GM21619 (cell line): ENCODE data around the gene NHLH1.
"Not testable (repeated sequence)": the region's sequence is repeated elsewhere in the genome, so short reads cannot be mapped to it uniquely, and the experiment has no call there.

Source experiments
- ATAC-seq: cut with Tn5 transposase; IDR thresholded peaks from one replicate; pipeline ENCODE4 v1.9.1; 2021; ENCODE audit not compliant: unreplicated experiment

NHLH1 gene

DNA sequence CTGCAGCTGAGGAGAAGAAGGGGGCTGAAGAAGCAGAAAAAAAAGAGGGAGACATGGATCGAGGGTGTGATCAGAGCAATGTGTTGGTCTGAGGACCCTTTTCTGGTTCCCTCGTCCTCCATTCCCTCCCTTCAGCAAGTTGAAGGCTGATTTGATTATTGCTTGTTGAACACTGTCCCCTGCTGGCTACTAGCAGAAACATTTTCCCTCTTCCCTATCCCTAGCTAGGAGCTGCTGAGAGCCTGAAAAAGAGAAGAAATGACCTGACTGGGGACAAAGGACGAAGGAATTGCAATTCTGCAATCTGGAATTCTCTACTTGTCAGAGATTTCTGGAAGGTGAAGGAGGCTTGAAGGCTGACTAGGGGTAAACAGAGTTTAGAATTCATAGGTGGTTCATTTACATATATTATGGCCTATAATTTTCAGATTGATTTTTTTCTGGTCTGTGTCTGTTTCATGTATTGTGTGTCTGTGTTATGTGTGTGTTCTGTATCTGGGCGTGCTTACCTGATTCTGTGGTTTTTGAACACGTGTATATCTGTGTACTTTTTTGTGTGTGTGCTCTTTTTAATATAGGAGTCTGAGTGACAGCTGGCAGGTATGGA is 9.8 kb downstream of the NHLH1 start:
- ATAC-seq, result no peak

DNA sequence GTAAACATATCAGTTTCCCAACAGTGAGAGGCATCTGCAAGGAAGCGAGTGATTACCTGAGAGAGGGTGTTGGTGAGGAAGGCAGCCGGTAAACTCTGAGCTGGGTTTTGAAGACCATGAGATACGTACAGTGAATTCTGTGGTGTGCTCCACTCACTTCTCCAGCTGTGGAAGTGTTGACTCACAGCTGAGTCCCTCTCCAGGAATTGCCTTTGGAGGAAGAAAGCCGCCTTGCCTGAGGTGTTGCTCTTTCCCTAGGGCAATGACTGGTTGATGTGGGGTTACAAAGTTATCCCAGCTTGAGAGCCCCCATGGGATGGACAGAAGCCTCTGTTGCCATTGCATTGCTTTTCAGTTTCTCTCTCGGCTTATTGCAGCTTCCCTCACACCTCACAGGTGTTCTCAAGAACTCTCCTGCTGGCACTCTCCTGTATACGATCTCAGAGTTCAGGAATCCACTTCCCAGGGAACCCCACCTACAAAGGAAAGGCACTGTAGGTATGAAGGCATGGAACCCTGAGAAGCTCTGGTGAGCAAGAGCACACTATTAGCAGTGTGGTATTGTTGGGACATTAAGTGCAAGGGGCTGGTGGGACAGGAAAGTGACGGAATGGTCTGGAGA is 10.8 kb downstream of the NHLH1 start:
- no peak for ATAC-seq

DNA sequence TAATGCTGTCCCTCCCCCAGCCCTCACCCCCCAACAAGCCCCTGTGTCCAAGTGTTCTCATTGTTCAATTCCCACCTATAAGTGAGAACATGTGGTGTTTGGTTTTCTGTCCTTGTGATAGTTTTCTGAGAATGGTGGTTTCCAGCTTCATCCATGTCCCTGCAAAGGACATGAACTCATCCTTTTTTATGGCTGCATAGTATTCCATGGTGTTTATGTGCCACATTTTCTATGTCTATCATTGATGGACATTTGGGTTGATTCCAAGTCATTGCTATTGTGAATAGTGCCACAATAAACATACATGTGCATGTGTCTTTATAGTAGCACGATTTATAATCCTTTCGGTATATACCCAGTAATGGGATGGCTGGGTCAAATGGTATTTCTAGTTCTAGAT is 17.9 kb downstream of the NHLH1 start:
- not testable (repeated sequence) for ATAC-seq

GRCh38 chr1:160388406-160388805 is 21.5 kb downstream of the NHLH1 start:
- not testable (repeated sequence) for ATAC-seq

GRCh38 chr1:160394673-160395072 is 27.8 kb downstream of the NHLH1 start:
- ATAC-seq, result no peak

GRCh38 chr1:160397651-160398050 is 30.8 kb downstream of the NHLH1 start:
- ATAC-seq, result no peak

- no peak for ATAC-seq
Measured at GRCh38 chr1:160398823-160399222, 32.0 kb downstream of the NHLH1 start.

- ATAC-seq, result no peak
Measured at GRCh38 chr1:160399544-160400222, 32.8 kb downstream of the NHLH1 start.

GRCh38 chr1:160400223-160400645 is 33.4 kb downstream of the NHLH1 start, which contains the start of gene VANGL2:
TSS of gene VANGL2 (plus strand) at chr1:160400564. CDS start at chr1:160415838, 15,274 bp downstream.
- ATAC-seq, result no peak

DNA sequence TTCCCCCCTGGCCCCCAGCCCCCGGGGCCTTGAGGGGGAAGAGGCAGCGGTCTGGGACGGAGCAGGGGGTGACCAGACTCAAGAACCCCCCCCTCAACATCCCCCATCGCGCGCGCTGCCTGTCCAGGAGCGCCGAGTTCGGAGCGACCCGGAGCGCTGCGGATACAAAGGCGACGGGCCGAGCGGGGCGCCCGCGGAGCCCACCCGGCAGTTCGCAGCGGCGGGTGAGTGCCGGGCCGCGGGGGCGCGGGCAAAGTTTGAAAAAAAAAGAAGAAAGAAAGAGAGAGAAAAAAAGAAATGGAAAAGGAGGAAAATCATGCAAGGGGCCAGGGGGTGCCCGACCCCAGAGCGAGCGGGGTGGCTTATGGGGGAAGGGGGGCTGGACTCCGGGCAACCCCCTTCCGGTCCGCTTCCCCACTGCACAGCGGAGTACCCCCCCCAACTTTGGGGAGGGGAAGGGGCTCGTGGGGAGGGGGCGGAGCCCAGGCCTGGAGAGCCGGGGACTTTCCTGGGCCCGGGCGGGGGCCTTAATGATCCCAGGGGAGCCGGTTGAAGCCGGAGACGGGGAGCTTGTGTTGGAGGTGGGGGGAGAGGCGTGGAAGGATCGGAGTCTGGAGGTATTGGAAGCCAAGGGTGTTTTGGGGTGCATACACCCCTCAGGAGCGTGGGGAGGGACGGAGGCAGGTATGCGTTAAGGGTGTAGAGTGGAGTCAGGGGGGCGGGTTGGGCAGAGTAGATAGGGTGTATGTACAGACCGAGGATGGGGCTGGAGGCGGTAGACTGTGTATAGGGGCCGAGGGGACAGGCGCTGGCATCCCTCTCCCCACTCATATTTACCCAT is 34.0 kb downstream of the NHLH1 start:
- no peak for ATAC-seq

DNA sequence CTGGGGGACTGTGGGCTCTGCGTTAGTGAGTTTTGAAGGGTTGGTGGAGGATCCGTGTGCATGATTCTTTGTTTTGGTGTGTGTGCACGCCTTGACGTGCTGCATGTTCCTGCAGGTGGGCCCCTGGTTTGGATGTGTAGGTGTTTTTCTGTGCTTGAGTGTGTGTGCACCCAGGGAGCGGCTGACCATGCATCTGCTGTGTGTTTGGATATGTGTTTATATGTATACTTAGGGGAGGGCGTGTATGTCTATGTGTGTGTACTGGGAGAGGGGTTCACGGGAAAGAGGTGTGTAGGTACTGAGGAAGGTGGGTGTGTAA is 34.6 kb downstream of the NHLH1 start:
- ATAC-seq, result no peak

DNA sequence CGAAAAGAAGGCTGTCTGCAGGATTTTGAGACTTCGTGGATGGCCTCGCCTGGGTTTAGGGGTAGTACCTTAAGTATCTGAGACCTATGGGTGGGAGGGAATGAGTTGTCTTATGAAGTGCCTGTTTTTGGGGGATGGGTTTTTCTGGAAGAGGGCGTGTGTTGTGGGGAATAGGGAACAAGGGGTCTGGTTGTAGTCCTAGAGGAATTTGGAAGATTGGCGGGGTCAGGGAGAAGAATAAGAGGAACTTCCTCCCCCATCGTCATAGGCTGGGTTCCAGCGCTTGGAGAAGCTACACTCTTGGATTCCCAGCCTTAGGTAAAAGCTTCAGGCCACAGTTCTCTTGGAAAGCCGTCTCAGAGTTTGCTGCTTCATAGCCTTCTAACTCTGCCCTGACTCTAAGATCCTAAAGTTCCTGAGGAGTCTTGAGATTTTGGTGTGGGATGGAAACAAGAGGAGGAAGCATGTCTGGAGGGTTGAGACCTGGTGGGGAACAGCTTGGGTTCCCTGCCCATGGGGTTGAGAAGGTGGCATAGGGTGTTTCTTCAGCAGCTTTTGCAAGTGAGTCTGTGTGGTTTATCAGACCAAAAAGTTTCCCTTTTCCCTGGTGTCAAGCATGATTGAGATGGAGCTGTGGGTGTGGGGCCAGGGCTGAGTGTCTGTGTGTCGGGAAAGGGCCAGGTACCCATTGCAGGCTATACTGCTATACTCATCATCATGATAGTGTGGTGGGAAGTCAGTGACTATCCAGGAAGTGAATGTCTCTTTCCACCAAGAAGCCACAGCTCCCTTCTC is 35.3 kb downstream of the NHLH1 start:
- no peak for ATAC-seq

DNA sequence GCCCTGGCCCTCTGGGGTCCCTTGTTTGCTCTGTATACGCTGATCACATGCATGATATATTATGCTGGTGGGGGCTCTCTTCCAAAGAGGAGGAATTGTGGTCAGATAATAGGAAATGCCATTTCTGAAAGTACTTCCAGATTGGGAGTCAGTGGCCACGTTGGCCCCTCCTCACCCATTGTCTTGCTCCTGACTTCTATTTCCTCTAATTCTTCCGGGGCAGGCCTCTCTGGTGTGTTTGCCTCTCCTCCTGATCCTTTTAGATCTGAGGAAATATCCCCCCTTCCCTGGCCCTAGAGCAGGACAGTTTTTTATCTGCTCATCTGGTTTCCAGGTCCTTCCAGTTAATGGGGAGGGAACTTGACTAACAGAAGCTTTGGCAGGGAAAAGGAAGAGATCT is 36.4 kb downstream of the NHLH1 start:
- ATAC-seq, result no peak

DNA sequence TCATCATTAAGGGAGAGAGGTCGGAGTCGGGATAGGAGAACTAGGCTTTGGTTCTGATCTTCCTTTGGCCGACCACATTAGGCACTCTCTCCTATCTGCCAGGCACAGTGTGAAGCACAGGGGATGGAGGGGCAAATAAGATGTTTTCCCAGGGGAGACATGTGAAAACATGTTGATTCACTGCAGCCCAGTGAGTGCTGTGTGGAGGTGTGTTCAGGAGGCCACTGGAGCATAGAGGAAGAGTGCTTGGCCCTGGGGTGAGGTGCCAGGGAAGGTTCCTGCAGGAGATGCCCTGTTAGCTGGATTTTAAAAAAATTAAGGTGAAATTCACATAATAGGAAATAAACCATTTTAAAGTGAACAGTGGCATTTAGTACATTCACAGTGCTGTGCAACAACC is 37.2 kb downstream of the NHLH1 start:
- ATAC-seq, result no peak

DNA sequence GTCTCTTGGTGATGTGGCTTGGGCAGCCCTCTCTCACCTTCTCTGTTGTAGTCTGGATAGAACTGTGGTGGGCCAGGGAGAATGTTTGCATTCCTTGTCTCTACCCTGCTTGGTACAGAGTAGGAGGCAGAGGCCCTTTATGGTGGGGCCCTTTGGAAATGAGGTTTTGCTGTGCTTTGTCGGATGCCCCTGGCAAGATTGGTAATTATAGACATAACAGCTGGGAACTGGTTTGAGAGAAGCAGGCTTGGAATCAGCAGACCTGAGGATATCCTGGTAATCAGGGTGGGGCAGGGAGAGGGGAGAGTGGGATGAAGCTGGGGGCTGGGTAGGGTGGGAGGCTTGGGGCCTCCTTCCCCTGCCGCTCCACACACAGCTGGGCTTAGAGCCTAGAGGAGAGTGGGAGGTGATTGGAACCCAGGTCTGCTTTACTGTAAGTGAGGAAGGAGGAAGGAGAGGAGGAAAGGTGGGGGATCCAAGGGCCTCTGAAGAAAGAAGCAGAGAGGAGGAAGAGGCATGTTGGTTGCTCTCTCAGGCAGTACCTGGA is 38.5 kb downstream of the NHLH1 start:
- ATAC-seq, result no peak

DNA sequence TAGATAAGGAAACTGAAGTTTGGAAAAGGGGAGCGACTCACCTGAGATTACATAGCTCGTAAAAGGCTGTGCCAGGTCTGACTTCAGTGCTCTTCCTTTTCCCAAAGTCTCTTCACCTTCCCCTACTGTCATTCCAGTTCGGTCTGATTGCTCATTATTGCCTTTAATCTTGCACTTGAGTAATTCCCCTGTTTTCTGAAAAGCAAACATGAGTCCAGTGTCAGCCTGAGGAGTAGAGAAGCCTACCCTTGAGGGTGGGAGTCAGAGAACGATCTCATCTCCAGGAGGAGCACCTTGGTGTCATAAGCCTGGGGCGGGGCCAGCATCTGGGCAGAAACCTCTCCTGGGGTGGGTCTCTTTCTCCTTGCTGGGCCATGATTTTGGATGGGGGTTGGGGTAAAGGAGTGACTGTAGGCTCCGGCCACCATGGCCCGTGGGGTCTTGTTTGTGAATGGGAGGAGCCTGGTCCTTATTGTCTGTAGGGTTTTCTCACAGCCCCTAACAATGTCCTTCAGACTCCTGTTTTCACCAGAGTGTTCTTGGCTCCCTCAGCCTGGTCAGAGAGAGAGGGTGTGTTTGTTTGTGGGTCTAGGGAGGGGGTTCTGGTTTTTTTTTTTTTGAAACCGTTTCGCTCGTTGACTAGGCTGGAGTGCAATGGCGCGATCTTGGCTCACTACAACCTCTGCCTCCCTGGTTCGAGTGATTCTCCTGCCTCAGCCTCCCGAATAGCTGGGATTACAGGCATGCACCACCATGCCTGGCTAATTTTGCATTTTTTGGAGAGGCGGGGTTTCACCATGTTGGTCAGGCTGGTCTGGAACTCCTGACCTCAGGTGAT is 39.5 kb downstream of the NHLH1 start:
- ATAC-seq, result no peak

DNA sequence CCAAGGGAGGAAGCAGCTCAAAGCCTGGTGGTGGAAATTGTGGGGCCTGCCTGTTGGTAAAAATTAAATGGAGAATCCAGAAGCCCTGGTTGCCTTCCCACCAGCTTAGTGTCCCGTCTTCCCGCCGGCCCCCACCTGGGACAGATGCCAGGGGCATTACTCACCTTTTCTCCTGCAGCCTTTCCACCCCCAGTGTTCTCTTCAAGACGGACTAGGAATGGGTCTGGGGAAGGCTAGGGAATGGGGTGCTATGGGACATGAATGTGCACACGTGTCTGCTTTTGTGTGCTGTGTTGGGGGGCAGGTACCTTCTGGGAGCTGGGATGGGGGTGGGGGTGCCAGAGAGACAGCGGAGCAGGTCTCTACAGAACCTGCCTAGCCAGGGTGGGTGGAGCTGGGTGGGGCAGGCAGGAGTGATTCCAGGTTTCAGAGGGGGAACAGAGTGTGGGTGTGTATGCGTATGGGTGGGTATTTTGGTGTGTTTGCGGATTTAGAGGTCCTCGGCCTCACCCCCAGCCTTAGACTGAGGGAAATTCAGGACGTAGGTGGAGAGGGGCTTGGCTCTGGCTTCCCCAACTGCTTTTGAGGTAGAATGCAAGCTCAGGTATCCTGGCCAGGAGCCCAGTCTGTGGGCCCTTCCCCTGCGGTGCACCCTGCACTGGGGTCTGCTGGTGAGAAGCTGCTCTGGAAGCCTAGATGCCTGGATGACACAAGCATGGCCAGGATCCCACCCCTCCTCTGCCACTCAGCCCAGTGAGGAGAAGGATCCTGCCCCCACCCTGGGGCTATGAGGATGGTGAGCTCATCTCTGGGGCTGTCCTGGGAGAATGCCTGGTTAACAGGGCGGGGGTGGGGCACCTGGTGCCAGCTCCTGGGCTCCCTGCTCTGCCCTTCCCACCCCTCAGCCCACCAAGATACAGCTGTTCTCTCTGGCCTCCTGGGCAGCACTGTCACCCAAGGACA is 41.2 kb downstream of the NHLH1 start:
- ATAC-seq, result no peak

DNA sequence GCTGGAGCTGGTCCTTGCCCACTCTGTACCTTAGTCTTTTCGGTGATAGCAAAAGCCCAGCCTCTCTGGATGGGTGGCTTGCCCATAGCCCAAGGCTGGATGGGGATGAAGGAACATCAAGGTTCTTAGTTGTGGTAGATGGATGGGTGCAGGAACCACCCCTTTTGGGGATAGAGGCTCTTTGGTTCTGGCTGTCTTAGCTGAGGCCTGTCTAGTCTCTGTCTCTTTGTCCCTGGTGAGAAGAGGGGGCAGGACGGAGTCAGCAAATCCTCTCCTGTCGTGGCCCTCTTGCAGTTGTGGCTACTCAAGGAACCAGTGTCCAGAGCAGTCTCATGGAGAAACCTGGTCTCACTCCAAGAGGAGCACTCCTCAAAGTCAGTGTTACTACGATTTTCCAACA is 42.0 kb downstream of the NHLH1 start:
- no peak for ATAC-seq

DNA sequence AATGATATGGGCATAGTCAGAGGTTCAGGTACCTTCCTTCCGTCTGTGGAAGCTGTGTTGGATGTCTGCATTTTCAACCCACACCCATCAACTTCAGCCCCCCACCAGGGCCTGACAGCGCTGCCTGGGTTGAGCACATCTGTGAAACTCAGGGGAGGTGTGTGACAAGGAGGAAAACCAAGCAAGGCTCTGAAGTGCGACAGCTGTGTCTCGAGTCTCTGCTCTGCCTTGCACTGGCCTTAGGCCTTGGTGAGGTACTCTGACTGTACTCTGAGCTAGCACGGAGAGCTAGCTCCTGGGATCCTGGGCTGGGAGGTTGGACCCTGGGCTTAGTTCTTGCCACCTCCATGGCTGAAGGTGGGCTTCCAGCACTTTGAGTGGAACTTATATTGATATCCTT is 42.6 kb downstream of the NHLH1 start:
- no peak for ATAC-seq
